ENCODE measurements around the gene NTSR1. TPM values are rescaled to one million over a fixed set of nuclear protein-coding genes. Genes with fewer than 3 reads are reported as not detected.
A peak's percentile ranks its signal among the peaks of the same experiment; 100 is the strongest.

NTSR1 gene
- total and polyA plus RNA-seq, 3 experiments from 2014 or later: not detected

- no peak overlapping the region for H3K4me3 ChIP-seq (ENCODE audit: low read length)
- POLR2A ChIA-PET: interaction anchor here (1.4 kb wide), 1 partner anchor 107 kb away, joined by 3 read pairs; no protein-coding TSS in a partner anchor
Observed at GRCh38 chr20:62707921-62708521, 615 bp upstream of the NTSR1 start.

GRCh38 chr20:62709537-62709905 is 885 bp downstream of the NTSR1 start:
- POLR2A ChIA-PET: no interaction called here
- DNase-seq: no peak

More at GRCh38 chr20:62707921-62708521, 615 bp upstream of the NTSR1 start:
- CTCF ChIA-PET: interaction anchor here (1.3 kb wide), 1 partner anchor 8 kb away, joined by 3 read pairs; no protein-coding TSS in a partner anchor
- Histone ChIP-seq H3K9me3 (ENCODE audit: low read length) (no peaks in the 10 kb centered on the region), H3K27me3 (ENCODE audit: insufficient read depth, low read length, poor library complexity, severe bottlenecking) (peaks cover 8% of the 10 kb centered on the region), H3K36me3 (ENCODE audit: insufficient read depth, low read length) (no peaks in the 10 kb centered on the region), H3K4me1 (ENCODE audit: insufficient read depth, low read length) (peaks cover 5% of the 10 kb centered on the region), H3K27ac (ENCODE audit: low read depth, low read length) (no peak overlapping the region)
- H3K4me1 Mint-ChIP-seq: peaks cover 0 to 22% (median 7%) of the 10 kb centered on the region in 3 donors
- no peak for DNase-seq
- H3K27me3 Mint-ChIP-seq: peaks cover 18 to 27% of the 10 kb centered on the region in 2 donors
- no peaks in the 10 kb centered on the region for H3K36me3 Mint-ChIP-seq
- H3K27ac Mint-ChIP-seq: no peak overlapping the region
- peak overlapping the region in 5 of 7 donors; percentile 23 to 52 (median 47) for H3K4me3 Mint-ChIP-seq
- H3K9me3 Mint-ChIP-seq: no peaks in the 10 kb centered on the region

GRCh38 chr20:62710221-62710885 is 1.7 kb downstream of the NTSR1 start:
- Mint-ChIP-seq H3K4me3 (no peak overlapping the region), H3K4me1 (peaks cover 5 to 20% (median 12%) of the 10 kb centered on the region in 3 donors), H3K27ac (no peak overlapping the region), H3K36me3 (no peaks in the 10 kb centered on the region), H3K9me3 (no peaks in the 10 kb centered on the region), H3K27me3 (peaks cover 20 to 24% of the 10 kb centered on the region in 2 donors)
- no peak overlapping the region for H3K4me3 ChIP-seq (ENCODE audit: low read length)
- H3K9me3 ChIP-seq (ENCODE audit: low read length): no peaks in the 10 kb centered on the region
- ChIA-PET CTCF (interaction anchor here (0.9 to 1.0 kb wide), 2 partner anchors 29 to 98 kb away, joined by 3 to 5 read pairs; no protein-coding TSS in a partner anchor), POLR2A (no interaction called here)
- H3K27me3 ChIP-seq (ENCODE audit: insufficient read depth, low read length, poor library complexity, severe bottlenecking): peaks cover 8% of the 10 kb centered on the region
- H3K27ac ChIP-seq (ENCODE audit: low read depth, low read length): no peak overlapping the region
- peaks cover 5% of the 10 kb centered on the region for H3K4me1 ChIP-seq (ENCODE audit: insufficient read depth, low read length)
- no peaks in the 10 kb centered on the region for H3K36me3 ChIP-seq (ENCODE audit: insufficient read depth, low read length)
- no peak for DNase-seq

More at GRCh38 chr20:62709537-62709905, 885 bp downstream of the NTSR1 start:
- Mint-ChIP-seq H3K27me3 (peaks cover 18 to 24% of the 10 kb centered on the region in 2 donors), H3K27ac (no peak overlapping the region), H3K36me3 (no peaks in the 10 kb centered on the region), H3K4me3 (peak overlapping the region in 1 of 7 donors; percentile 28), H3K4me1 (peaks cover 0 to 17% (median 7%) of the 10 kb centered on the region in 3 donors), H3K9me3 (no peaks in the 10 kb centered on the region)
- Histone ChIP-seq H3K9me3 (ENCODE audit: low read length) (no peaks in the 10 kb centered on the region), H3K27me3 (ENCODE audit: insufficient read depth, low read length, poor library complexity, severe bottlenecking) (peaks cover 8% of the 10 kb centered on the region), H3K4me1 (ENCODE audit: insufficient read depth, low read length) (peaks cover 5% of the 10 kb centered on the region), H3K4me3 (ENCODE audit: low read length) (no peak overlapping the region), H3K27ac (ENCODE audit: low read depth, low read length) (no peak overlapping the region), H3K36me3 (ENCODE audit: insufficient read depth, low read length) (no peaks in the 10 kb centered on the region)
- CTCF ChIA-PET: interaction anchor here (1.0 kb wide), 1 partner anchor 99 kb away, joined by 5 read pairs; no protein-coding TSS in a partner anchor

GRCh38 chr20:62710886-62711702 is 2.5 kb downstream of the NTSR1 start:
- CTCF ChIA-PET: interaction anchor here (0.9 kb wide), 1 partner anchor 29 kb away, joined by 3 read pairs; no protein-coding TSS in a partner anchor
- Histone ChIP-seq H3K36me3 (ENCODE audit: insufficient read depth, low read length) (no peaks in the 10 kb centered on the region), H3K27me3 (ENCODE audit: insufficient read depth, low read length, poor library complexity, severe bottlenecking) (peaks cover 8% of the 10 kb centered on the region), H3K27ac (ENCODE audit: low read depth, low read length) (no peak overlapping the region), H3K9me3 (ENCODE audit: low read length) (no peaks in the 10 kb centered on the region), H3K4me3 (ENCODE audit: low read length) (no peak overlapping the region), H3K4me1 (ENCODE audit: insufficient read depth, low read length) (peaks cover 13% of the 10 kb centered on the region)
- Mint-ChIP-seq H3K9me3 (no peaks in the 10 kb centered on the region), H3K4me1 (peaks cover 9 to 27% (median 16%) of the 10 kb centered on the region in 3 donors), H3K27me3 (peaks cover 20 to 24% of the 10 kb centered on the region in 2 donors), H3K36me3 (no peaks in the 10 kb centered on the region), H3K4me3 (no peak overlapping the region), H3K27ac (no peak overlapping the region)
- DNase-seq: no peak
- POLR2A ChIA-PET: no interaction called here

GRCh38 chr20:62711703-62712101 is 3.1 kb downstream of the NTSR1 start:
- Histone ChIP-seq H3K27ac (ENCODE audit: low read depth, low read length) (no peak overlapping the region), H3K27me3 (ENCODE audit: insufficient read depth, low read length, poor library complexity, severe bottlenecking) (peaks cover 8% of the 10 kb centered on the region), H3K9me3 (ENCODE audit: low read length) (no peaks in the 10 kb centered on the region), H3K4me1 (ENCODE audit: insufficient read depth, low read length) (peaks cover 19% of the 10 kb centered on the region), H3K4me3 (ENCODE audit: low read length) (no peak overlapping the region), H3K36me3 (ENCODE audit: insufficient read depth, low read length) (no peaks in the 10 kb centered on the region)
- H3K4me1 Mint-ChIP-seq: peaks cover 15 to 33% (median 21%) of the 10 kb centered on the region in 3 donors
- H3K9me3 Mint-ChIP-seq: no peaks in the 10 kb centered on the region
- no peak overlapping the region for H3K27ac Mint-ChIP-seq
- peaks cover 22 to 23% of the 10 kb centered on the region in 2 donors for H3K27me3 Mint-ChIP-seq
- POLR2A ChIA-PET: no interaction called here
- H3K36me3 Mint-ChIP-seq: no peaks in the 10 kb centered on the region
- CTCF ChIA-PET: interaction anchor here (0.9 kb wide), 1 partner anchor 28 kb away, joined by 3 read pairs; no protein-coding TSS in a partner anchor
- DNase-seq: no peak
- H3K4me3 Mint-ChIP-seq: no peak overlapping the region

GRCh38 chr20:62712606-62713005 is 4.0 kb downstream of the NTSR1 start:
- no peak for DNase-seq
- H3K4me1 ChIP-seq (ENCODE audit: insufficient read depth, low read length): peaks cover 24% of the 10 kb centered on the region
- no peak overlapping the region for H3K4me3 Mint-ChIP-seq
- POLR2A ChIA-PET: no interaction called here
- no peaks in the 10 kb centered on the region for H3K36me3 Mint-ChIP-seq
- peaks cover 8% of the 10 kb centered on the region for H3K27me3 ChIP-seq (ENCODE audit: insufficient read depth, low read length, poor library complexity, severe bottlenecking)
- H3K36me3 ChIP-seq (ENCODE audit: insufficient read depth, low read length): no peaks in the 10 kb centered on the region
- peaks cover 21 to 40% (median 24%) of the 10 kb centered on the region in 3 donors for H3K4me1 Mint-ChIP-seq
- H3K27me3 Mint-ChIP-seq: peaks cover 16 to 19% of the 10 kb centered on the region in 2 donors
- H3K27ac Mint-ChIP-seq: no peak overlapping the region
- H3K9me3 Mint-ChIP-seq: no peaks in the 10 kb centered on the region
- H3K27ac ChIP-seq (ENCODE audit: low read depth, low read length): no peak overlapping the region
- CTCF ChIA-PET: interaction anchor here (1.1 kb wide), 1 partner anchor 28 kb away, joined by 3 read pairs; no protein-coding TSS in a partner anchor
- no peak overlapping the region for H3K4me3 ChIP-seq (ENCODE audit: low read length)
- no peaks in the 10 kb centered on the region for H3K9me3 ChIP-seq (ENCODE audit: low read length)

GRCh38 chr20:62714006-62714405 is 5.4 kb downstream of the NTSR1 start:
- DNase-seq: no peak

More at GRCh38 chr20:62714006-62714405, 5.4 kb downstream of the NTSR1 start:
- H3K4me1 ChIP-seq (ENCODE audit: insufficient read depth, low read length): peaks cover 20% of the 10 kb centered on the region
- POLR2A ChIA-PET: no interaction called here
- H3K36me3 ChIP-seq (ENCODE audit: insufficient read depth, low read length): no peaks in the 10 kb centered on the region
- Mint-ChIP-seq H3K27me3 (peaks cover 9 to 15% of the 10 kb centered on the region in 2 donors), H3K9me3 (no peaks in the 10 kb centered on the region), H3K27ac (peak overlapping the region in 1 of 8 donors; percentile 44), H3K4me1 (peaks cover 23 to 36% (median 25%) of the 10 kb centered on the region in 3 donors), H3K36me3 (no peaks in the 10 kb centered on the region), H3K4me3 (no peak overlapping the region)
- H3K27ac ChIP-seq (ENCODE audit: low read depth, low read length): no peak overlapping the region
- CTCF ChIA-PET: no interaction called here
- H3K4me3 ChIP-seq (ENCODE audit: low read length): no peak overlapping the region
- no peaks in the 10 kb centered on the region for H3K9me3 ChIP-seq (ENCODE audit: low read length)
- H3K27me3 ChIP-seq (ENCODE audit: insufficient read depth, low read length, poor library complexity, severe bottlenecking): peaks cover 8% of the 10 kb centered on the region
